HG02642 (cell line): ENCODE results near the gene PLA2G12A.
A peak's percentile ranks its signal among the peaks of the same experiment; 100 is the strongest.

Source experiments
- ATAC-seq: cut with Tn5 transposase; IDR thresholded peaks from one replicate; pipeline ENCODE4 v1.9.1; 2021; ENCODE audit warnings: mild to moderate bottlenecking; ENCODE audit not compliant: unreplicated experiment, poor library complexity

The PLA2G12A gene

DNA sequence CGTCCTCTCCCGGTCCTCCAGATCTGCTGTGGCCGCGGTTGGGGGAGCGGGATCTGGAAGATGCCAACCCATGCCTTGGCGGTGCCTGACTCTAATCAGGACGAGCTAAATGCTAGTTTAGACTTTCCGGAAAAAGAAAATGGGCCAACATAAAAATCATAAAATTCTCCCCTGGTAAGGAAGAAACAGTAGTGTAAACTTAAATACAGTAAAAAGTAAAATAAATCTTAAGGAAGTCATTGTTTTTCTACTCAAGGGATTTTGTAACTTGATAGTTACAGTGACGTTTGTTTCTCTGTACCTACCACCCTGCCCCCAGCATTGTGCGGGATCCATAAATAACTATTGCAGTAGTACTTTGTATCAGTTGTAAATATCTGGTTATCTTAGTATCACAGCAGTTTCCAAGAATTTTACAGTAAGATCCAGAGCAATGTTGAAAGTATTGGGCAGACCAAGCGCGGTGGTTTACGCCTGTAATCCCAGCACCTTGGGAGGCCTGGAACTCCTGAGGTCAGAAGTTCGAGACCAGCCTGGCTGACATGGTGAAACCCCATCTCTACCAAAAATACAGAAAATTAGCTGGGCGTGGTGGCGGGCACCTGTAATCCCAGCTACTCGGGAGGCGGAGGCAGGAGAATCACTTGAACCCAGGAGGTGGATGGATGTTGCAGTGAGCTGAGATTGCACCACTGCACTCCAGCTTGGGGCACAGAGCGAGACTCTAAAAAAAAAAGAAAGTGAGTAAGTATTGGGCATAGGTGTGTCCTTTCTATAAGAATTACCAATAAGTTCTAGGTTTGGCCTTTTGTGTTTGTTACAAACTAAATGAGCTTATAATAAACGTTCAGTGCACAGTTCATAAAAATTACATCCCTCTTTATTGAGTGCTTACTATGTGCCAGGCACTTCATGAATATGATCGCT, 1.0 kb upstream of the PLA2G12A start:
- ATAC-seq = no peak

GRCh38 chr4:109729117-109729717, 653 bp downstream of the PLA2G12A start:
- ATAC-seq = no peak

DNA sequence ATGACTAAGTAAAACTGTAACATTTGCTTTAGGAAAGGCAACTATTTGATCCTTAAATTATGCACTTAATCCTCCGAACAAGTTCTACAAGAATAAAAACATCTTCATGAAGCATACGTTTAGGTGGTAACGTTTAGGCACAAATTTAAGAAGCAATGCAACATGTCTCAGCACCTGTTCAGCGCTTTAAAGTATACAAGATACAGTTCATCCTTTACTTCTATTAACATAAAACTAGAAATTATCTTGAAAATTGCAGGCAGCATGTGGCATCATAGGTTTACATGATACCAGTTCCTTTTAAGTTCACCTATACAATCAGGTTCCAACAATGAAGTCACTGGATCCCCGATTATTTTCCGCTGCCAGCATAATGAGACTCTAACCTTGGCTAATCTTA, 1.5 kb downstream of the PLA2G12A start:
- no peak for ATAC-seq

DNA sequence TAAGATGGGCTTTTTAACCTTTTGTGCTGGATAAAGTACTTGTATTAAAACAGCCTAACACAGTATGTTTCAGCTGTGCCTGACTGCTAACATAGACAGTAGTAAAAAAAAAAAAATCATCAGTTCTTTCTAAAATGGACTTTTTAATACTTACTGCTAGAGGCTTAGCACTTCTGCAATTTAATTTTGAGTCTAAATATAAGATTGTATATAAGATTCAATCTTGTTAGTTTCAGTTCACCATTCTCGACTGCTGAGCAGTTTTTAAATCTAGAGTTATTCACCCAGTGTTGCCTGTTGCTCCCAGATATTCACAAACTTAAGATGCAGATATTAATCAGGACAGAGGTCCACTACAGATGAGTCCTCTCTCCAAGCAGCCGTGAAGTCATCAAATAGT, 6.8 kb downstream of the PLA2G12A start:
- no peak for ATAC-seq

DNA sequence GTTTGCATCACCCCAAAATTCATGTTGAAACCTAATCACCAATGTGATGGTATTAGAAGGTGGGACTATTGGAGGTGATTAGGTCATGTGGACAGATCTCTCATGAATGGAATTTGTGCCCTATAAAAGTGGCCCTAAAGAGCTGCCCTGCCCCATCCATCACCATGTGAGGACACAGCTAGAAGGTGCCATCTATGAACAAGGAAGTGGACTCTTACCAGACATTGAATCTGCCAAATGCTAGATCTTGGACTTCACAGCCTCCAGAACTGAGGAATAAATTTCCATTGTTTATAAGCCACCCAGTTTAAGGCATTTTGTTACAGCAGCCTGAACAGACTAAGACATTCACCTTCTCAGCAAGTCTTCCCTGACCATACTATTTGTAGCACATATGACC, 7.5 kb downstream of the PLA2G12A start:
- ATAC-seq = no peak

DNA sequence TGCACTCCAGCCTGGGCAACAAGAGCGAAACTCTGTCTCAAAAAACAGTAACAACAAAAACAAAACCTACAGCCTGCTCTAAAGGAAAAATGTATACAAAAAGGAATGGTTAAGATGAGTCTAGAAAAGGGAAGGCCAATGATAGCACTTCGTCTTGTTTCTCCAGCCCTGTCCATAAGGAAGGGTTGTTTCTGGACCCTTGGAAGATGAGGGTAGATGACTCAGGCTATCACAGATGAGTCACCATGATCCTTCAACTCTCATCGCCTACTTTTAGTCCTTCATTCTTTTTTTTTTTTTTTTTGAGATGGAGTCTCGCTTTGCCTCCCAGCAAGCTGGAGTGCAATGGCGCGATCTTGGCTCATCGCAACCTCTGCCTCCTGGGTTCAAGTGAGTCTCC, 8.8 kb downstream of the PLA2G12A start:
- ATAC-seq = no peak

DNA sequence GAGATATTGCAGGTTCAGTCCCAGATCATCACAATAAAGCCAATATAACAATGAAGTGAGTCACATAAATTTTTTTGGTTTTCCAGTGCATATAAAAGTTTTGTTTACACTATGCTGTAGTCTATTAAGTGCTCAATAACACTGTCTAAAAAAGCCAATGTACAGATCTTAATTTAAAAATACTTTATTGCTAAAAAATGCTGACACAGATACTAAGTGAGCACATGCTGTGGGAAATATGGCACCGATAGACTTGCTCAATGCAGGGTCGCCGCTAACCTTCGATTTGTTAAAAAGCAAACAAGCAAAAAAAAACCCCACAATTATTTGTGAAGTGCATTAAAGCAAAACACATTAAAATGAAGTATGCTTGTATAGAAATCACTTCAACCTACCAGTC, 10.3 kb downstream of the PLA2G12A start:
- no peak for ATAC-seq

- ATAC-seq = no peak
These were observed 11.1 kb downstream of the PLA2G12A start for GRCh38 chr4:109718759-109719158.

DNA sequence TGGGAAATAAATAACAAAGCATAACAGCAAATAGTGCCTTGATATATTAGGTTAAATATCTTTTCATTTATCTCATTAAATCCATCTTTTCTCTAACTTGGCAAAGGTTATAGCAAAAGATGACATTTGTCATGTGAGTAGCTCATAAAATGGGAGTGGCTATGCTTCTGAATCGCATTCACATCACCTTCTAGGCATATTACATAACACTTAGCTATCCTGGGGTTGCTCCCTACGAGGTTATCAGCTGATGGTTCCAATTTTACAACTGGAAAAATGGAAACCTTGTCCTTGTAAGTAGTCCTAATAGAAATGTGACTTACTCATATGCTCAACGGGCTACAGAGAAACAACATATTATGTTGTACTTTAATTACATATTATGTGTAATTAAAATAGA, 16.4 kb downstream of the PLA2G12A start:
- ATAC-seq = no peak

GRCh38 chr4:109708990-109709389, 20.9 kb downstream of the PLA2G12A start:
- peak; percentile 94 for ATAC-seq

- ATAC-seq = no peak
These were observed 21.4 kb downstream of the PLA2G12A start for GRCh38 chr4:109708435-109708834.

DNA sequence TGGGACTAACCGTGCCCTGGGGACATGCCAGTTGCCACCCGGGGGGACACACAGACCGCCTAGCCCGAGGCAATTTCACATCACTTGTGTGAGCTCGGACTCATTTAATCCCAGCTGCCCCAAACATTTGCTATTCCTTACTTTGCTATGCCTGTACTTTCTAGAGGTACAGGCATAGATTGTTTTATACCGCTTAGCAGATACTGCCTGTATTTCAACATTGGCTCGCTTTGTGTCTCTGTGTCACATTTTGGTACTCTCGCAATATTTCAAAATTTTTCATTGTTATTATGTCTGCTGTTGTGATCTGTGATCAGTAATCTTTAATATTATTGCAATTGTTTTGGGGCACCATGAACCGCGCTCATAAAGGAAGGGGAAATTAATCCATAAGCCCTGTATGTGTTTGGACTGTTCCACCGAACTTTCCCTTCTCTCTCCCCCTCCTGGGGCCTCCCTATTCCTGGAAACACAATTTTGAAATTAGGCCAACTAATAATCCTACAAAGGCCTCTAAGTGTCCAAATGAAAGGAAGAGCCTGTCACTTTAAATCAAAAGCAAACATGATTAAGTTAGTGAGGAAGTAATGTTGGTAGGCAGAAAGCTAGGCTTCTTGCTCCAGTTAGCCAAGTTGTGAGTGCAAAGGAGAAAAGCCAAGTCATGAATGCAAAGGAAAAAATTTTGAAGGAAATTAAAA, 26.1 kb downstream of the PLA2G12A start:
- no peak for ATAC-seq

DNA sequence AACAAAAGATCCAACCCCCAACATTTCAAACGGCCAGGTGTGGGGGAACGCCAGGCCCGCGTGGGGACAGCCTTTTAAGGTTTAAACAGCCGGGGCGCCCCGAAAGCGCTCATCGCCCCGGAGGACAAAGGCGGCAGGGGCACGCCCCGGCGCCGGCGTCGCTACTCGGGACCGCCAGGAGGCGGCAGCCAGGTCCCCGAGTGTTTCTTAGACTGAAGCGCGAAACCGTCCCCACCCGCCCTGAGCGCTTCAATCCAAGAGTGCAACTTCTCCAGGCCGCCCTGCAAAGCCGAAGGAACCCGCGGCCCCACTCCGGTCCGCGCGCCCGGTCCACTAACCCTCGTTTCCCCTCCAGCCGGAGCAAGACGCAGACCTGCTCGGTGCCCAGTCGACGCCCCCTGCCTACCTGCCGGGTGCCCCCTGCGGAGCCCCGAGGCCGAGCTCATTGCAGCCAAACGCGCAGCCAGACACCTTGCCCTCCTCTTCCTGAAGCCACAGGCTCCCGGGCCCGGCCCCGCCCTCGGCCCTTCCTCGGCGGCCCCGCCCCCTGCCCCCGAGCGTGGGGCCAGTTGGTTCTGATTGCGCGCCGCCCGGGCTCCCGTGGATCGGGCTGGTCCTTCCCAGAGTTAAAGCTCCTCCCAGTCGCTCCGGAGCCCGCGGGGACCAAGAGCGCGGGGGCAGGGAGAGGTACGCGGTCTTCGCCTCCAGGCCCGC, 26.8 kb downstream of the PLA2G12A start, which contains the start of gene CASP6:
Gene CASP6 (minus strand): TSS at position 496 of the 714 bp plus-strand sequence. CDS start 50 bp downstream, at position 446.
- ATAC-seq = peak; percentile 80

- ATAC-seq = no peak
These were observed 28.1 kb downstream of the PLA2G12A start for GRCh38 chr4:109701566-109702410.

- ATAC-seq = no peak
These were observed 30.2 kb downstream of the PLA2G12A start for GRCh38 chr4:109699553-109700225.

GRCh38 chr4:109698656-109699055, 31.2 kb downstream of the PLA2G12A start:
- ATAC-seq = no peak

DNA sequence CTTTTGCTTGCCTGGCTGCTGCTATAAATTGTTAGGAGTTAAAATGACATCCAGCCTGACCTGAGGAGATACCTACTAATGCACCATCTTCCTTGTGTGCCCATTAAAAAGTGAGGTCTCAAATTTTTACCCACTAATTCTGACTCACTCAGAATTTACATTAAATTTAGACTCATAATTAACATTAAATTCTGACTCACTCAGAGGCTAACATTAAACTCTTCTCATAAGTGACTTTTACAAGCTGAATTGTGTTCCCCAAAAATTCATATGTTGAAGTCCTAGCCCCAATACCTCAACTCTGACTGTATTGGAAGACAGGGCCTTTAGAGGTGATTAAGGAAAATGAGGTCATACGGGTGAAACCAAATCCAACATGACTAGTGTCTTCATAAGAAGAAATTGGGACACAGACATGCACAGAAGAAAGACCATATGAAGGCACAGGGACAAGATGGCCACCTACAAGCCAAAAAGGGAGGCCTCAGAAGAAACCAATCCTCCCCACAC, 38.4 kb downstream of the PLA2G12A start:
- ATAC-seq = no peak

GRCh38 chr4:109690690-109691410, 39.0 kb downstream of the PLA2G12A start:
- ATAC-seq = peak; percentile 73
